Mesenchymal stem cell (in vitro differentiated cells and primary cell): ENCODE data around the gene CLCNKA.
"Not testable (repeated sequence)": the region's sequence is repeated elsewhere in the genome, so short reads cannot be mapped to it uniquely, and the experiment has no call there.

ENCODE experiments used
- DNase-seq: peaks from one replicate; pipeline ENCODE4 v3.0.0-alpha.2; 2013
- H2AFZ ChIP-seq: one replicate; pipeline ENCODE4 v1.6.1; 2013; ENCODE audit warnings: low read depth, mild to moderate bottlenecking, control low read depth, inconsistent platforms, low read length, moderate library complexity
- H2AK5ac ChIP-seq: 2 replicates; pipeline ENCODE4 v1.6.1; 2013; ENCODE audit warnings: low read length, moderate library complexity, mild to moderate bottlenecking, inconsistent platforms; ENCODE audit not compliant: severe bottlenecking
- H2BK120ac ChIP-seq: one replicate; pipeline ENCODE4 v1.6.1; 2013; ENCODE audit warnings: low read depth, mild to moderate bottlenecking, inconsistent platforms, low read length, moderate library complexity
- H2BK12ac ChIP-seq, 2 experiments: one replicate each; pipeline ENCODE4 v1.6.1; 2013; ENCODE audit warnings: inconsistent platforms in 2 of 2, low read length in 2 of 2, mild to moderate bottlenecking in 2 of 2, moderate library complexity in 2 of 2, control low read depth in 1 of 2
- H2BK15ac ChIP-seq: one replicate; pipeline ENCODE4 v1.6.1; 2013; ENCODE audit warnings: mild to moderate bottlenecking, low read depth, inconsistent platforms; ENCODE audit not compliant: poor library complexity, severe bottlenecking
- H2BK5ac ChIP-seq: 2 replicates; pipeline ENCODE4 v1.6.1; 2013; ENCODE audit warnings: low read depth, mild to moderate bottlenecking, low read length, control low read depth, inconsistent platforms; ENCODE audit not compliant: poor library complexity, severe bottlenecking
- H3K14ac ChIP-seq, 2 experiments: one replicate each; pipeline ENCODE4 v1.6.1; 2013; ENCODE audit warnings: inconsistent platforms in 2 of 2, low read length in 2 of 2, control low read depth in 1 of 2, mild to moderate bottlenecking in 1 of 2, moderate library complexity in 1 of 2
- H3K18ac ChIP-seq, 2 experiments: one replicate each; pipeline ENCODE4 v1.6.1; 2013; ENCODE audit warnings: inconsistent platforms in 2 of 2, low read length in 2 of 2, control low read depth in 1 of 2, low read depth in 1 of 2, mild to moderate bottlenecking in 1 of 2
- H3K23ac ChIP-seq, 2 experiments: one replicate each; pipeline ENCODE4 v1.6.1; 2013; ENCODE audit warnings: inconsistent platforms in 2 of 2, low read length in 2 of 2, mild to moderate bottlenecking in 2 of 2, moderate library complexity in 2 of 2, control low read depth in 1 of 2
- H3K27ac ChIP-seq: 2 replicates; pipeline ENCODE4 v1.5.1; 2013; ENCODE audit warnings: mild to moderate bottlenecking, moderate library complexity, low read length, control low read depth, inconsistent platforms; ENCODE audit not compliant: poor library complexity, severe bottlenecking
- H3K27me3 ChIP-seq, 2 experiments: 2 replicates each; pipeline versions ENCODE4 v1.6.1 to v1.7.0; 2013; ENCODE audit warnings: low read length in 2 of 2, mild to moderate bottlenecking in 2 of 2, moderate library complexity in 2 of 2, control low read depth in 1 of 2, inconsistent platforms in 1 of 2; ENCODE audit not compliant: control insufficient read depth in 1 of 2, insufficient read depth in 1 of 2
- H3K36me3 ChIP-seq, 2 experiments: 2 replicates each; pipeline versions ENCODE4 v1.6.1 to v1.7.0; 2013; ENCODE audit warnings: low read length in 2 of 2, control low read depth in 1 of 2, inconsistent platforms in 1 of 2, low read depth in 1 of 2, mild to moderate bottlenecking in 1 of 2; ENCODE audit not compliant: insufficient read depth in 2 of 2, control insufficient read depth in 1 of 2
- H3K4ac ChIP-seq, 2 experiments: one replicate each; pipeline ENCODE4 v1.6.1; 2013; ENCODE audit warnings: inconsistent platforms in 2 of 2, low read length in 2 of 2, mild to moderate bottlenecking in 2 of 2, moderate library complexity in 2 of 2, control low read depth in 1 of 2, low read depth in 1 of 2
- H3K4me1 ChIP-seq: 2 replicates; pipeline ENCODE4 v1.6.1; 2013; ENCODE audit warnings: low read depth, low read length, control low read depth; ENCODE audit not compliant: control insufficient read depth, insufficient read depth
- H3K4me2 ChIP-seq: 2 replicates; pipeline ENCODE4 v1.6.1; 2013; ENCODE audit warnings: low read length, mild to moderate bottlenecking, inconsistent platforms; ENCODE audit not compliant: poor library complexity, severe bottlenecking
- H3K4me3 ChIP-seq, 2 experiments: 2 replicates each; pipeline versions ENCODE4 v1.5.1 to v1.7.0; 2013; ENCODE audit warnings: low read length in 2 of 2, mild to moderate bottlenecking in 2 of 2, control low read depth in 1 of 2, low read depth in 1 of 2; ENCODE audit not compliant: insufficient read depth in 1 of 2
- H3K79me1 ChIP-seq: replicated peaks from 2 replicates; pipeline ENCODE4 v1.6.1; 2013; ENCODE audit warnings: mild to moderate bottlenecking, control low read depth, low read length, inconsistent platforms; ENCODE audit not compliant: poor library complexity, severe bottlenecking
- H3K9ac ChIP-seq: 2 replicates; pipeline ENCODE4 v1.7.0; 2013; ENCODE audit warnings: mild to moderate bottlenecking, low read length, moderate library complexity
- H3K9me3 ChIP-seq: 2 replicates; pipeline ENCODE4 v1.7.0; 2013; ENCODE audit warnings: mild to moderate bottlenecking, low read length; ENCODE audit not compliant: control insufficient read depth
- H4K8ac ChIP-seq: one replicate; pipeline ENCODE4 v1.6.1; 2013; ENCODE audit warnings: inconsistent platforms, mild to moderate bottlenecking, low read length, moderate library complexity
- H4K91ac ChIP-seq: one replicate; pipeline ENCODE4 v1.6.1; 2013; ENCODE audit warnings: mild to moderate bottlenecking, low read length, inconsistent platforms
- WGBS: methylation state at CpG from one replicate; pipeline ENCODE4 v1.1.7; 2013; ENCODE audit warnings: mixed read lengths; 5-methylcytosine and 5-hydroxymethylcytosine counted together

CLCNKA gene

GRCh38 chr1:15998929-15999328 is 22.9 kb upstream of the CLCNKA start:
- Histone ChIP-seq H2BK5ac (no peak overlapping the region), H3K4me2 (no peak overlapping the region), H3K18ac (no peak overlapping the region), H4K91ac (no peak overlapping the region), H3K36me3 (no peaks in the 10 kb centered on the region), H3K4me3 (no peak overlapping the region), H3K27ac (no peak overlapping the region), H3K23ac (no peak overlapping the region), H2AFZ (no peak overlapping the region), H2BK15ac (no peak overlapping the region), H4K8ac (no peak overlapping the region), H3K9ac (no peak overlapping the region), H3K4ac (no peak overlapping the region), H3K14ac (no peak overlapping the region), H2BK12ac (no peak overlapping the region), H2AK5ac (no peak overlapping the region), H2BK120ac (no peak overlapping the region), H3K79me1 (no peaks in the 10 kb centered on the region), H3K27me3 (peaks cover 11 to 12% of the 10 kb centered on the region in 2 experiments), H3K9me3 (no peaks in the 10 kb centered on the region), H3K4me1 (no peaks in the 10 kb centered on the region)
- no peak for DNase-seq
- WGBS = 95% methylated on average over 11 of the region's 11 CpGs

- not testable (repeated sequence) for H3K4me1 ChIP-seq, H3K4ac ChIP-seq, H3K36me3 ChIP-seq, H2BK12ac ChIP-seq, H2BK5ac ChIP-seq, H3K9ac ChIP-seq, H2AK5ac ChIP-seq, H3K9me3 ChIP-seq, H3K27ac ChIP-seq, H3K18ac ChIP-seq, H2BK120ac ChIP-seq, H2BK15ac ChIP-seq, H4K91ac ChIP-seq, H3K4me2 ChIP-seq, H3K14ac ChIP-seq, H4K8ac ChIP-seq, H2AFZ ChIP-seq, H3K4me3 ChIP-seq, H3K23ac ChIP-seq, DNase-seq, H3K79me1 ChIP-seq
- peaks cover 11 to 18% of the 10 kb centered on the region in 2 experiments for H3K27me3 ChIP-seq
- WGBS = 85% methylated on average over 9 of the region's 10 CpGs
These were observed 20.6 kb upstream of the CLCNKA start for GRCh38 chr1:16001274-16001673.

- no peak overlapping the region for H3K27ac ChIP-seq
- H4K91ac ChIP-seq = no peak overlapping the region
These were observed 16.2 kb upstream of the CLCNKA start for GRCh38 chr1:16005597-16005996.

GRCh38 chr1:16006010-16006409 is 15.8 kb upstream of the CLCNKA start:
- 87% methylated on average over 11 of the region's 11 CpGs for WGBS
- Histone ChIP-seq H3K79me1 (no peaks in the 10 kb centered on the region), H2BK120ac (no peak overlapping the region), H3K4me3 (no peak overlapping the region), H2BK5ac (no peak overlapping the region), H3K23ac (peak overlapping the region in 1 of 2 experiments; percentile 38), H2BK15ac (no peak overlapping the region), H3K9ac (no peak overlapping the region), H2BK12ac (no peak overlapping the region), H3K4ac (no peak overlapping the region), H3K14ac (no peak overlapping the region), H3K27me3 (peaks cover 0 to 6% of the 10 kb centered on the region in 2 experiments), H4K91ac (no peak overlapping the region), H2AFZ (no peak overlapping the region), H3K18ac (no peak overlapping the region), H3K27ac (no peak overlapping the region), H3K36me3 (no peaks in the 10 kb centered on the region), H3K4me1 (peaks cover 2% of the 10 kb centered on the region), H2AK5ac (no peak overlapping the region), H3K4me2 (no peak overlapping the region), H3K9me3 (no peaks in the 10 kb centered on the region), H4K8ac (no peak overlapping the region)
- no peak for DNase-seq

More at GRCh38 chr1:16005597-16005996, 16.2 kb upstream of the CLCNKA start:
- H2BK120ac ChIP-seq = no peak overlapping the region
- H2BK5ac ChIP-seq = no peak overlapping the region
- no peak for DNase-seq
- 84% methylated on average over 5 of the region's 5 CpGs for WGBS
- no peak overlapping the region for H2AFZ ChIP-seq
- H3K4me3 ChIP-seq = no peak overlapping the region
- H3K9me3 ChIP-seq = no peaks in the 10 kb centered on the region
- no peak overlapping the region for H2AK5ac ChIP-seq
- H3K14ac ChIP-seq = no peak overlapping the region
- H3K79me1 ChIP-seq = no peaks in the 10 kb centered on the region
- H3K4ac ChIP-seq = no peak overlapping the region
- no peak overlapping the region for H4K8ac ChIP-seq
- H3K36me3 ChIP-seq = no peaks in the 10 kb centered on the region
- H3K4me1 ChIP-seq = peaks cover 2% of the 10 kb centered on the region
- H3K18ac ChIP-seq = no peak overlapping the region
- peaks cover 0 to 6% of the 10 kb centered on the region in 2 experiments for H3K27me3 ChIP-seq
- H2BK15ac ChIP-seq = no peak overlapping the region
- H3K4me2 ChIP-seq = no peak overlapping the region
- H3K23ac ChIP-seq = no peak overlapping the region
- H2BK12ac ChIP-seq = no peak overlapping the region
- H3K9ac ChIP-seq = no peak overlapping the region
